ENCODE results near the gene AGMAT. TPM values are rescaled to one million over a fixed set of nuclear protein-coding genes. Genes with fewer than 3 reads are reported as not detected.

The AGMAT gene
- polyA plus RNA-seq, 2 of the 4 experiments (the other 2 are of a cell fraction) = 10.3 to 13.1 TPM

- DNase-seq (ENCODE audit: low read depth in 1 of 2, low spot score in 1 of 2) (no peak), FAIRE-seq (no peak), ATAC-seq (no peak)
- Histone ChIP-seq H3K27ac (no peak overlapping the region), H3K4me1 (no peaks in the 10 kb centered on the region), H3K9me3 (no peaks in the 10 kb centered on the region), H3K4me2 (no peak overlapping the region), H3K4me3 (no peak overlapping the region)
- 83% methylated on average over 2 of the region's 2 CpGs for WGBS (ENCODE audit: missing lambda C conversion rate)
- POLR2A ChIA-PET = no interaction called here
- CTCF ChIA-PET = no interaction called here
- TF ChIP-seq USF2 (IDR thresholded peaks at IDR 0.05) = no peak
- no peak for TF ChIP-seq GATA3 (IDR thresholded peaks at IDR 0.05; ENCODE audit: borderline replicate concordance)
- TF ChIP-seq EHF (CRISPR knock-in tag; IDR thresholded peaks at IDR 0.05) = no peak
- no peak for TF ChIP-seq EHMT2 (IDR thresholded peaks at IDR 0.05; ENCODE audit: low read depth)
- no peak for TF ChIP-seq RNF2 (IDR thresholded peaks at IDR 0.05; ENCODE audit: borderline replicate concordance, low read depth)
- TF ChIP-seq MYC (IDR thresholded peaks at IDR 0.05; ENCODE audit: borderline replicate concordance, low read length) = no peak
- TF ChIP-seq SMC3 (IDR thresholded peaks at IDR 0.05) = no peak
- no peak for TF ChIP-seq POLR2AphosphoS2 (conservative IDR thresholded peaks at IDR 0.05; ENCODE audit: low read length)
- no peak for TF ChIP-seq SREBF2 (IDR thresholded peaks at IDR 0.05)
- TF ChIP-seq ZC3H11A (IDR thresholded peaks at IDR 0.05) = no peak
- no peak for TF ChIP-seq RAD21 (conservative IDR thresholded peaks at IDR 0.05 in 1 of 2, IDR thresholded peaks at IDR 0.05 in 1 of 2)
- TF ChIP-seq E2F6 (IDR thresholded peaks at IDR 0.05; ENCODE audit: borderline replicate concordance, low read depth) = no peak
- TF ChIP-seq HOXA7 (CRISPR knock-in tag; IDR thresholded peaks at IDR 0.05) = no peak
Measured at GRCh38 chr1:15557594-15557993, 27.3 kb downstream of the AGMAT start.

- DNase-seq (ENCODE audit: low read depth in 1 of 2, low spot score in 1 of 2) = no peak
- Histone ChIP-seq H3K4me1 (no peaks in the 10 kb centered on the region), H3K4me2 (no peak overlapping the region), H3K27ac (no peak overlapping the region), H3K9me3 (no peaks in the 10 kb centered on the region), H3K4me3 (no peak overlapping the region)
- FAIRE-seq = no peak
- no peak for TF ChIP-seq KDM5A (IDR thresholded peaks at IDR 0.05)
- no peak for TF ChIP-seq EHF (CRISPR knock-in tag; IDR thresholded peaks at IDR 0.05)
- TF ChIP-seq RAD21 (conservative IDR thresholded peaks at IDR 0.05 in 1 of 2, IDR thresholded peaks at IDR 0.05 in 1 of 2) = no peak
- no peak for TF ChIP-seq E2F6 (IDR thresholded peaks at IDR 0.05; ENCODE audit: borderline replicate concordance, low read depth)
- TF ChIP-seq ZC3H11A (IDR thresholded peaks at IDR 0.05) = no peak
- TF ChIP-seq CBX2 (IDR thresholded peaks at IDR 0.05; ENCODE audit: borderline replicate concordance, low read depth) = no peak
- ATAC-seq = no peak
- POLR2A ChIA-PET = no interaction called here
- 100% methylated on average over 2 of the region's 2 CpGs for WGBS (ENCODE audit: missing lambda C conversion rate)
- CTCF ChIA-PET = no interaction called here
Measured at GRCh38 chr1:15557008-15557407, 27.8 kb downstream of the AGMAT start.

- H3K9me3 ChIP-seq = no peaks in the 10 kb centered on the region
- H3K4me1 ChIP-seq = no peaks in the 10 kb centered on the region
- ATAC-seq = no peak
- TF ChIP-seq CBX8 (IDR thresholded peaks at IDR 0.05) (no peak), EP300 (IDR thresholded peaks at IDR 0.05) (no peak), ATOH8 (CRISPR knock-in tag; IDR thresholded peaks at IDR 0.05; ENCODE audit: low read depth) (no peak), CBX2 (IDR thresholded peaks at IDR 0.05; ENCODE audit: borderline replicate concordance, low read depth) (no peak), EHF (CRISPR knock-in tag; IDR thresholded peaks at IDR 0.05) (no peak), MAX (IDR thresholded peaks at IDR 0.05) (no peak), TFCP2L1 (CRISPR knock-in tag; IDR thresholded peaks at IDR 0.05) (no peak), CHD2 (IDR thresholded peaks at IDR 0.05; ENCODE audit: low read length, partially characterized antibody) (no peak), GATA3 (IDR thresholded peaks at IDR 0.05; ENCODE audit: borderline replicate concordance) (no peak), HES2 (IDR thresholded peaks at IDR 0.05) (no peak), SMC3 (IDR thresholded peaks at IDR 0.05) (no peak), NR3C1 (IDR thresholded peaks at IDR 0.05) (no peak), USF2 (IDR thresholded peaks at IDR 0.05) (no peak), FOSB (CRISPR knock-in tag; IDR thresholded peaks at IDR 0.05) (no peak), FOSL2 (IDR thresholded peaks at IDR 0.05) (no peak), FOSL2 (CRISPR knock-in tag; IDR thresholded peaks at IDR 0.05) (no peak), HMGXB4 (CRISPR knock-in tag; IDR thresholded peaks at IDR 0.05; ENCODE audit: borderline replicate concordance) (no peak), ZSCAN20 (CRISPR knock-in tag; IDR thresholded peaks at IDR 0.05) (no peak), HOXA7 (CRISPR knock-in tag; IDR thresholded peaks at IDR 0.05) (no peak), JUN (IDR thresholded peaks at IDR 0.05) (no peak), RNF2 (IDR thresholded peaks at IDR 0.05; ENCODE audit: borderline replicate concordance, low read depth) (no peak)
- no peak overlapping the region for H3K4me3 ChIP-seq
- no peak overlapping the region for H3K27ac ChIP-seq
- ChIA-PET POLR2A (no interaction called here), CTCF (no interaction called here)
- no peak overlapping the region for H3K4me2 ChIP-seq
- no peak for FAIRE-seq
- WGBS (ENCODE audit: missing lambda C conversion rate) = 94% methylated on average over 6 of the region's 6 CpGs
- DNase-seq (ENCODE audit: low read depth in 1 of 2, low spot score in 1 of 2) = no peak
Measured at GRCh38 chr1:15550573-15550972, 34.3 kb downstream of the AGMAT start.
